B cell (primary cell): ENCODE measurements around the gene COL4A3. TPM values are rescaled to one million over a fixed set of nuclear protein-coding genes. Genes with fewer than 3 reads are reported as not detected.

Experiments
- ATAC-seq: fragments of 200-7000 bp; cut with Tn5 transposase; one replicate; pipeline ENCODE4 v1.10.0; 2021; ENCODE audit warnings: low read depth, mild to moderate bottlenecking, moderate number of reproducible peaks, moderate library complexity
- CTCF ChIA-PET: fragments of 350-600 bp; sonication (Branson Sonifier 250); formaldehyde crosslinking; loops from one replicate; lab custom pipeline; 2021; ENCODE audit warnings: antibody characterized with exemption, inconsistent platforms; lab: Charles Lee
- POLR2A ChIA-PET: fragments of 350-600 bp; sonication (Branson Sonifier 250); formaldehyde crosslinking; loops from one replicate; lab custom pipeline; 2021; ENCODE audit warnings: antibody characterized with exemption; lab: Charles Lee
- DNase-seq: peaks from one replicate; pipeline ENCODE4 v3.0.0; 2013
- H2AFZ ChIP-seq: 2 replicates; pipeline ENCODE4 v1.6.1; 2012; ENCODE audit warnings: mild to moderate bottlenecking, low read depth, low read length; ENCODE audit not compliant: insufficient read depth, poor library complexity, severe bottlenecking
- H3K27ac ChIP-seq, 2 donors: 1 replicate in 1 of 2; 2 replicates in 1 of 2; pipeline ENCODE4 v1.5.1; 2012 to 2013; ENCODE audit warnings: low read length in 2 of 2, mild to moderate bottlenecking in 2 of 2, moderate library complexity in 1 of 2
- H3K27me3 ChIP-seq, 4 experiments: fragments of 200-600 bp in 1 of 4; sonication (generic) in 1 of 4; replicated peaks in 1 of 4; 1 replicate in 2 of 4; 2 replicates in 2 of 4; pipeline versions ENCODE4 v1.6.1 to v1.7.0; 2013 to 2016; ENCODE audit warnings: low read length in 3 of 4, mild to moderate bottlenecking in 2 of 4, mixed read lengths in 1 of 4, moderate library complexity in 1 of 4; ENCODE audit not compliant: insufficient read depth in 4 of 4, control insufficient read depth in 3 of 4; ENCODE audit errors: control extremely low read depth in 1 of 4
- H3K36me3 ChIP-seq, 2 experiments: replicated peaks in 1 of 2; 1 replicate in 1 of 2; 2 replicates in 1 of 2; pipeline versions ENCODE4 v1.6.1 to v1.7.1; 2013; ENCODE audit warnings: low read length in 1 of 2; ENCODE audit not compliant: insufficient read depth in 2 of 2, control insufficient read depth in 1 of 2; ENCODE audit errors: control extremely low read depth in 1 of 2, extremely low read depth in 1 of 2
- H3K4me1 ChIP-seq, 2 donors: fragments of 200-600 bp in 1 of 2; sonication (generic) in 1 of 2; 1 replicate in 1 of 2; 2 replicates in 1 of 2; pipeline versions ENCODE4 v1.5.1 to v1.6.1; 2013 to 2017; ENCODE audit warnings: low read length in 2 of 2; ENCODE audit not compliant: control insufficient read depth in 2 of 2, insufficient read depth in 2 of 2
- H3K4me2 ChIP-seq: replicated peaks from 2 replicates; pipeline ENCODE3; 2012; ENCODE audit warnings: mild to moderate bottlenecking, low read depth, low read length; ENCODE audit not compliant: poor library complexity, severe bottlenecking
- H3K4me3 ChIP-seq, 5 experiments: fragments of 200-600 bp in 1 of 5; sonication (generic) in 1 of 5; 1 replicate in 3 of 5; 2 replicates in 2 of 5; pipeline versions ENCODE4 v1.5.1 to v1.7.0; 2011 to 2016; ENCODE audit warnings: low read length in 4 of 5, mild to moderate bottlenecking in 4 of 5, low read depth in 2 of 5, control low read depth in 1 of 5, moderate library complexity in 1 of 5; ENCODE audit not compliant: insufficient read depth in 1 of 5; ENCODE audit errors: control extremely low read depth in 1 of 5, extremely low read depth in 1 of 5
- H3K79me2 ChIP-seq: fragments of 200-600 bp; sonication (generic); one replicate; pipeline ENCODE4 v1.6.0; 2016; ENCODE audit warnings: low read length; ENCODE audit not compliant: control insufficient read depth, insufficient read depth
- H3K9ac ChIP-seq: fragments of 200-600 bp; sonication (generic); 2 replicates; pipeline ENCODE4 v1.6.1; 2017; ENCODE audit warnings: mild to moderate bottlenecking, low read length, moderate library complexity
- H3K9me3 ChIP-seq, 3 donors: one replicate each; pipeline versions ENCODE4 v1.6.1 to v1.7.1; 2013; ENCODE audit warnings: low read length in 2 of 3; ENCODE audit not compliant: control insufficient read depth in 2 of 3, insufficient read depth in 1 of 3; ENCODE audit errors: control extremely low read depth in 1 of 3
- H4K20me1 ChIP-seq: 2 replicates; pipeline ENCODE4 v1.6.0; 2012; ENCODE audit warnings: mild to moderate bottlenecking, low read length; ENCODE audit not compliant: insufficient read depth, control insufficient read depth, poor library complexity, severe bottlenecking
- H3K27ac Mint-ChIP-seq: one replicate; pipeline ENCODE4 v1.8.0; 2021; ENCODE audit warnings: mixed read lengths
- H3K27me3 Mint-ChIP-seq: one replicate; pipeline ENCODE4 v1.8.0; 2021; ENCODE audit warnings: mixed read lengths
- H3K4me1 Mint-ChIP-seq: one replicate; pipeline ENCODE4 v1.8.0; 2021; ENCODE audit warnings: mixed read lengths
- H3K4me3 Mint-ChIP-seq: one replicate; pipeline ENCODE4 v1.8.0; 2021; ENCODE audit warnings: mixed read lengths
- H3K9me3 Mint-ChIP-seq: one replicate; pipeline ENCODE4 v1.8.0; 2022; ENCODE audit warnings: mixed read lengths; ENCODE audit not compliant: insufficient read depth
- EZH2 ChIP-seq: IDR thresholded peaks from 2 replicates; pipeline ENCODE4 v1.6.1; 2012; ENCODE audit warnings: borderline replicate concordance, low read depth, mild to moderate bottlenecking, moderate library complexity, low read length; ENCODE audit not compliant: insufficient read depth, poor library complexity, severe bottlenecking
- WGBS: methylation state at CpG from one replicate; pipeline ENCODE4 v1.1.5; 2013; ENCODE audit warnings: missing lambda C conversion rate; ENCODE audit not compliant: insufficient coverage; 5-methylcytosine and 5-hydroxymethylcytosine counted together
- intact Hi-C: fragments of 100-400 bp; cut with micrococcal nuclease; formaldehyde crosslinking; loops from one replicate; pipeline ENCODE4 v1.10.0; 2022
- polyA plus RNA-seq: library from polyadenylated mRNA; depleted of rRNA; stranded (reverse); fragments of >200 nt; gene quantifications from 2 replicates; pipeline ENCODE4 v1.2.3, GENCODE V29; 2012
- total RNA-seq, 2 donors: library from RNA; stranded (reverse); fragments of 120-200 nt in 1 of 2; gene quantifications; 1 replicate in 1 of 2; 2 replicates in 1 of 2; pipeline versions ENCODE4 v1.2.3 to v1.2.4, GENCODE V29; 2013 to 2022
- TF ChIP-seq, protein P1 (sequence below): fragments of 200-600 bp; IDR thresholded peaks from one replicate; pipeline ENCODE4 v1.8.0; 2022; ENCODE audit warnings: antibody characterized with exemption, mild to moderate bottlenecking

The COL4A3 gene
- total and polyA plus RNA-seq, 2 donors (not counting 1 experiment from before 2014, with no cell fraction given), result 33.4 to 45.9 TPM

DNA sequence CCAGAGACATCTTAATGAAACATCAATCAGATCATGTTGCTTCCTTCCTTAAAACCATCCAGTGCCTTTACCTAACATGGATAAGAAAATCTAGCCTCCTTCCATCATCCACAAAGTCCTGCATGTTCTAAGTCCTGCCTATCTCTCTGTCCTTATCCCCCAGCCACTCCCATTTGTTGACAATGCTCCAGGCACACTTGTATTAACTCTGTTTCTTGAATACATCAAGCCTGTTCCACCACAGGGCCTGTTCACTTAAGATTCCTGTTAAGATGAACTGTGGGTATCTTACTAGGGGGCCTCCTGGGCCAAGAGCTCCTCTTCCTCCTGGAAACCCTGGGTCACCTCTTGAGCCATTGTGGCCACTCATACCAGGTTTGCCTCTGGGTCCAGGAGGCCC is 46.1 kb upstream of the COL4A3 start:
- intact Hi-C loops, result no loop called here
- Mint-ChIP-seq H3K4me3 (no peak overlapping the region), H3K27ac (no peak overlapping the region), H3K4me1 (no peaks in the 10 kb centered on the region), H3K9me3 (no peaks in the 10 kb centered on the region), H3K27me3 (no peaks in the 10 kb centered on the region)
- no peaks in the 10 kb centered on the region for H3K9me3 ChIP-seq
- no peak for DNase-seq
- TF ChIP-seq, protein P1, sequence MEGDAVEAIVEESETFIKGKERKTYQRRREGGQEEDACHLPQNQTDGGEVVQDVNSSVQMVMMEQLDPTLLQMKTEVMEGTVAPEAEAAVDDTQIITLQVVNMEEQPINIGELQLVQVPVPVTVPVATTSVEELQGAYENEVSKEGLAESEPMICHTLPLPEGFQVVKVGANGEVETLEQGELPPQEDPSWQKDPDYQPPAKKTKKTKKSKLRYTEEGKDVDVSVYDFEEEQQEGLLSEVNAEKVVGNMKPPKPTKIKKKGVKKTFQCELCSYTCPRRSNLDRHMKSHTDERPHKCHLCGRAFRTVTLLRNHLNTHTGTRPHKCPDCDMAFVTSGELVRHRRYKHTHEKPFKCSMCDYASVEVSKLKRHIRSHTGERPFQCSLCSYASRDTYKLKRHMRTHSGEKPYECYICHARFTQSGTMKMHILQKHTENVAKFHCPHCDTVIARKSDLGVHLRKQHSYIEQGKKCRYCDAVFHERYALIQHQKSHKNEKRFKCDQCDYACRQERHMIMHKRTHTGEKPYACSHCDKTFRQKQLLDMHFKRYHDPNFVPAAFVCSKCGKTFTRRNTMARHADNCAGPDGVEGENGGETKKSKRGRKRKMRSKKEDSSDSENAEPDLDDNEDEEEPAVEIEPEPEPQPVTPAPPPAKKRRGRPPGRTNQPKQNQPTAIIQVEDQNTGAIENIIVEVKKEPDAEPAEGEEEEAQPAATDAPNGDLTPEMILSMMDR, result no peak
- no peak for TF ChIP-seq EZH2
- no peaks in the 10 kb centered on the region for H3K27me3 ChIP-seq
- ChIA-PET CTCF (interaction anchor here (0.9 kb wide), 1 partner anchor 11 kb away, joined by 4 read pairs; no protein-coding TSS in a partner anchor), POLR2A (no interaction called here)
- H2AFZ ChIP-seq, result no peak overlapping the region
- H3K27ac ChIP-seq, result no peak overlapping the region
- no peaks in the 10 kb centered on the region for H3K36me3 ChIP-seq
- H4K20me1 ChIP-seq, result no peaks in the 10 kb centered on the region
- no peaks in the 10 kb centered on the region for H3K79me2 ChIP-seq
- no peak overlapping the region for H3K9ac ChIP-seq
- H3K4me3 ChIP-seq, result no peak overlapping the region
- H3K4me2 ChIP-seq, result no peak overlapping the region
- ATAC-seq, result no peak
- no peaks in the 10 kb centered on the region for H3K4me1 ChIP-seq

DNA sequence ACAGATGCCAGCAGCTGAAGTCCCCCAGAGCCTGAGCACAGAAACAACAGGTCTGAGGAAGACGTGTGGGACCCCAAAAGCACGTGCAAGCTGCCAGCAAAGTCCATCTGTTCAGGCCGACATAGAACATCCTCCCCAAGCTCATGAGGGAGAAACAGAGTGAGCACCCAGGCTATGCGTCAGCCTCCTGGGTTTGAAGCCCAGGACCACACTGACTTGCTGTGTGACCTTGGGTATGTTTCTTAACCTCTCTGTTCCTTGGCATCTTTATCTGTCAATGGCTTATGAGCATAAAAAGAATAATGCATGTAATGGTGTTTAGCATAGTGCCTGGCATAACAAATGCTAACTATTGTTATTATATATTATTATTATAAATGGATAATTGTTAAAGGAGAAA is 40.7 kb upstream of the COL4A3 start:
- no peaks in the 10 kb centered on the region for H3K9me3 ChIP-seq
- no peak for DNase-seq
- H3K4me2 ChIP-seq, result no peak overlapping the region
- H3K27ac ChIP-seq, result no peak overlapping the region
- H3K27me3 Mint-ChIP-seq, result no peaks in the 10 kb centered on the region
- H2AFZ ChIP-seq, result no peak overlapping the region
- H4K20me1 ChIP-seq, result no peaks in the 10 kb centered on the region
- H3K9me3 Mint-ChIP-seq, result no peaks in the 10 kb centered on the region
- H3K27ac Mint-ChIP-seq, result no peak overlapping the region
- intact Hi-C loops, result no loop called here
- H3K4me1 Mint-ChIP-seq, result no peaks in the 10 kb centered on the region
- TF ChIP-seq, protein P1, result no peak
- TF ChIP-seq EZH2, result no peak
- peaks cover 0 to 5% (median 0%) of the 10 kb centered on the region in 4 experiments for H3K27me3 ChIP-seq
- 90% methylated on average over 4 of the region's 4 CpGs for WGBS
- ChIA-PET POLR2A (no interaction called here), CTCF (interaction anchor here (1.0 to 14.8 kb wide), 2 partner anchors 114 to 642 kb away, joined by 3 to 267 read pairs; no protein-coding TSS in a partner anchor)
- no peaks in the 10 kb centered on the region for H3K79me2 ChIP-seq
- H3K4me1 ChIP-seq, result no peaks in the 10 kb centered on the region
- ATAC-seq, result no peak
- H3K9ac ChIP-seq, result no peak overlapping the region
- H3K36me3 ChIP-seq, result no peaks in the 10 kb centered on the region
- H3K4me3 Mint-ChIP-seq, result no peak overlapping the region
- no peak overlapping the region for H3K4me3 ChIP-seq
